SK-N-DZ (cell line): ENCODE data around the gene SLC39A11.

Experiments
- DNase-seq: peaks from one replicate; pipeline ENCODE4 v3.0.0-alpha.2; 2015; ENCODE audit warnings: low spot score

SLC39A11 gene

DNA sequence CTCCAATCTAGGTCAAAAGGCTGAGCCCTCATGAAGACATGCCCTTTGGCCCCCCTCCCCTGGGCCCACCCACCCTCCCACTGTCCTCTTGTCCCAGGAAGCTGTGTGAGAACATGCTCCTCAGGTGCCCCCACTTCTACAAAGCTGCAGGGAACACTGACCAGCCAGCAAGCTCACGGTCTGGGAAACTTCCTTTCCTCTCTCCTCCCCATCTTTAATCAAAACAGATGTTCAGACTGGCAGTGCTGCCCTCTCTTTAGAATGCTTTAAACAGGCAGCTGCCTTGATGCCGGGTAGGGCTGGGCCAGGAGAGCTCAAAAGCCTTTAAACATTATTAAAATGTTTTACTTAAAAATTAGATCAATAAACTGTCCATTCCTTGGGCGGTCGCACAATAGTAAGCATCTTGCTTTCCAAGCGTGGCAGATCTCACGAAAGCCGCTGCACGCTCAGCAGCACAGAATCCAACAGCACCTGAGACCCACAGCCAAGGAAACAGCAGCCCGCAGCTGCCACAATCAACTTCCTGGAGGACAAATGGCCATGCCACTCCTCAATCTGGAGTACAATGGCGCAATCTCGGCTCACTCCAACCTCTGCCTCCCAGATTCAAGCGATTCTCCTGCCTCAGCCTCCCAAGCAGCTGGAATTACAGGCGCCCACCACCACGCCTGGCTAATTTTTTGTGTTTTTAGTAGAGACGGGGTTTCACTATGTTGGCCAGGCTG, 399.2 kb downstream of the SLC39A11 start:
- DNase-seq, result no peak

DNA sequence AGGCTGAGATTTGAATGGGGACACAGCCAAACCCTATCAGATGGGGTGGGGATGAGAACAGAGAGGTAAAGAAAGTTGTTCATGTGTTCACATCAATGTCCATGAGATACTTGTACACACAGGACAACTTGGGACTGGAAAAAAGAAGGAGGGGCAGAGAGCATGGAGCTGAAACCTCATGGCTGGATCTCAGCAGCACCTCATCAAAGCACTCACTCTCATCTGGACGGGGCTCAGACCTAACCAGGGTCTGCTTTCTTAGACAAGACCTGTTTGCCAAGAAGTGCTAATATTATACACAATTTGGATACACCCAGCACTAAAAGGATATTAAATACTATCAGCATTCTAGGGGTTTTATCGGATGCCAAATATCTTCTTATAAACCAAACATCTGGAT, 399.8 kb downstream of the SLC39A11 start:
- no peak for DNase-seq

DNA sequence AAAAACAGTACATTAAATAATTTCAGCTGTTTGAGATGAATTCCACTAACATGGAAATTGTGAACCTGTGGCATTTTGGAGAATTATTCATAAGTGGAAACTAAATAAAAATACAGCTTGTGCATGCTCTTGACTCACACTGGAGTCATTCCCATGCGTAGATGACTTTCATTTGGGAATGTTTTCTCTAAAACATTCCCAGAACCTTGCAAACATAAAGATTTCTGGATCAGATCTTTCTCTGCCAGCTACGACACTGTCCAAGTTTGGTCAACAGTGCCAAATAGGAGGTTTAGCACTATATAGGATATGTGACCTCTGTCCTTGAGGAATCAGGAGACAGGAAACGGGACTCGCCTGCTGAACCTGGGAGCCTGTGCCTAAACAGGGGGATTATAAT, 400.9 kb downstream of the SLC39A11 start:
- DNase-seq, result no peak

DNA sequence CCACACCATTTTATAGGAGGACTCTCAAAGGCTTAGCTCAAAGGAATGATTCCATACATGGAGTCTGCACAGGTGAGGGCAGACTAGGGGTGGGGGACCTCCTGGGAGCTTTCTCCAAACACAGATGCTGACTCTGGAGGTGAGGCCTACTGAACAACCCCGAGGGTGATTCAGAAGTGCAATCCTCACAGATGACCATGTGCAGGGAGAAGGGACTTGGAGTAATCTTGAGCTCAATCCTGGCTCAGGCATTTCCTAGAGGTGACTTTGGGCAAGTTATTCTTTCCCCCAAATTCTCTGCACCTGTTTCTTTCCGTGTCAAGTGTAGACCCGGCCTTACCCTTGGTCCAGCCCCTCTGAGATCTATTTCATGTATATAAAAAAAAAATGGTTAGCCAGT, 401.5 kb downstream of the SLC39A11 start:
- no peak for DNase-seq

DNA sequence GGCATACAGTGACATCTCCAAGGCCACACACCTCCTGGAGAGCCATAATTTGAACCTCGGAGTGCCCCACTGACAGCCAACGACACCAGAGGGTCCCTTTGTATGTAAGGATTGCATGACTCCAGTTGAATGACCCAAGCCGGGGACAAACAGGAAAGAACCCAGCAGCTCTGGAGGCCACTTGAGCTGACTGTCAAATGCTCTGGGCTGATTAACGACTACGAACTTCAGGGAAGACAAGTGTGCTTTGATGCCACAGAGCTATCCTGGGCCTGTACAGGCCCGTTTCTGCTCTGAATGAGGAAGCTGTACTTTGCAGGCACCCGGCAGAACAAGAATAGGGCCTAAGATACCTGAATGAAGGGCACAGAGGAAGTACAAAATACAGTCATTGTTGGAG, 404.6 kb downstream of the SLC39A11 start:
- no peak for DNase-seq

DNA sequence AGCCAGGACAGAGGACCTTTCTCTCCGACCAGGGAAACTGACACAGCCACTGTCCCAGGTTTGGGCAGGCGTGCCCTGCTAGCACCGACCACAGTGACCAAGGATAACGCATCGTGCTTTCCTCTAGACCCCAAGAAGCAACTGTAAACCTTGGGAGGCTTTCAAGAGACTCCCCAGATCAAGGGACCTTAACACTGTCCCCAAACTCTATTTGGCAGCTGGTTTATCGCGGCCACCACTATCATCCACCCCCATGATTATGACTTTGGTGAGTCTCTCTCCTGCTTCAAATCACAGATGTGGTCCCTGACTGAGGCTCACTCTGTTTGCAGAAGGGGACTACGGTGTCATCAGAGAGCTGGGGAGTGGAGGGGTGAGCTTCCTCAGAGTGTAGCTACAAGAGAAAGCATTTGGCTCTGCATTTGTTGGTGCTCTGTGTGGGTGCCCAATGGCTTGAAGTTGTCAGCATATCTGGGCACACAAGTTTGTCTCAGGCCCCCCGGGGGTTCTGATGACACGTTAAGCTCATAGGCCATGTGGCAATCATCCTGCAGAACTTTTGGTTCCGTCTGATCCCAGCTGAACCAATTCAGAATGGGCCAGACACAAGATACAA, 408.0 kb downstream of the SLC39A11 start:
- DNase-seq, result no peak

DNA sequence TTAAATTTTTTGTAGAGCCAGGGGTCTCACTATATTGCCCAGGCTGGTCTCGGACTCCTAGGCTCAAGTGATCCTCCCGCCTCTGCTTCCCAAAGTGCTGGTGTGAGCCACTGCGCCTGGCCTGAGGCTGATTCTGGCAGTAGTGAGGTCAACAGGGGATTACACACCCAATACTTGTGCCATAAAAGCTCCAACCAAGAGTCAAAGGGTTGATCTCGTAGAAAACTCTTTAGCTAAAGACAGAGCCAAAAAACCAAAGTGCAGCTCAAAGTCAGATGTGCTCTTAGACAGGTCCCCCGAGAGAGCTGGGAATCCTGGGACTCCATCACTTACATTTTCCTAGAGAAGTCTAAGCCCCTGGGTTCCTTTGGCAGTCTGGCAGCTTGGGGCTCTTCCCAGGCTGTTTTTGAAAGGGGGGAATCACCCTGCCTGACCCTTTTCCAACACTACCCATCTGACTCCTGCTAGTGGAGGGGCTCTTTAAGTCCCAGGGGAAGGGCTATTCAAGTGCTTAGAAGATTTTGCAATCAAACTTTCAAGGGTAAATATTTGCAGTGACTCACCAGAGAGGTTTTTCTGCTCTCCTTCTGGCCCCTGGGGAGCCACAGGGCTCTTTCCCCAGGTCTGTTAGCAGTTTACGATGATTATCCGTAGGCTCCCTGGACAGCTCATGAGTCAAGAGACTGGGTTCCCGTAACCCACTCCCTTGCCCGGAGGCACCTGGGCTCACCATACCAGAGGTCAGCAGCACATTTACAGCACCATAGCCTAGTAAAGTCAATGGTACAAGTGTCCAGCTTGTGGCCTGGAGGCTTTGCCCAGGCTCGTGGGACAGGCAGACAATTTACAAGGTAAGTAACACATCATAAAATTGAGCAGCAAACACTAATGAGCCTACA, 408.7 kb downstream of the SLC39A11 start:
- DNase-seq, result no peak

DNA sequence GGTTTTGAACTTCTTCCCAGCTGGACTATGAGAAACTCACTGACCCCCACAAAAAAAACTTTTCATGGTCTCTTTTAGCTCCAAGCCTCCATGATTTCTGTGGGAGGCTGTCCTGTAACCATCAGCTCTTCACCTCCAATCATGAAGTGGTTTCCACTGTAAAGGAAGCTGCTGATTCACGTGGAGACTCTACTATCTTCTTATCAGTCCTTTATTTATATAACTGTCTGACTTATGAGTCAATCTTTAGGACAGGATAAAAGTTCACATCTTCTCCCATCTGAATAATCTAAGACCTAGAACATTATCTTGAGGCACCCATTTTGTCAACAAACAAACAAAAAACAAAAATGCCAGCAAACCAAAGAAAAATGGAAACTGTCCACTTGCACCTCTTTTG, 409.9 kb downstream of the SLC39A11 start:
- no peak for DNase-seq

DNA sequence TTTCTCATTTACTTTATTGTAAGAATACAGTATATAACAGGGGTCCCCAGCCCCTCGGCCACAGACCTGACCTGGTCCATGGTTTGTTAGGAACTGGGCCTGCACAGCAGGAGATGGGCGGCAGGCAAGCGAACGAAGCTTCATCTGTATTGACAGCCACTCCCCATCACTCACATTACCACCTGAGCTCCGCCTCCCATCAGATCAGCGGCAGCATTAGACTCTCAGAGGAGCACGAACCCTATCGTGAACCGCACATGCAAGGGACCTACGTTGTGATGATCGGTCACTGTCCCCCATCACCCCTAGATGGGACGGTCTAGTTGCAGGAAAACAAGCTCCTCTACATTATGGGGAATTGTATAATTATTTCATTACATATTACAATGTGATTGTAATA, 410.6 kb downstream of the SLC39A11 start:
- DNase-seq, result no peak

DNA sequence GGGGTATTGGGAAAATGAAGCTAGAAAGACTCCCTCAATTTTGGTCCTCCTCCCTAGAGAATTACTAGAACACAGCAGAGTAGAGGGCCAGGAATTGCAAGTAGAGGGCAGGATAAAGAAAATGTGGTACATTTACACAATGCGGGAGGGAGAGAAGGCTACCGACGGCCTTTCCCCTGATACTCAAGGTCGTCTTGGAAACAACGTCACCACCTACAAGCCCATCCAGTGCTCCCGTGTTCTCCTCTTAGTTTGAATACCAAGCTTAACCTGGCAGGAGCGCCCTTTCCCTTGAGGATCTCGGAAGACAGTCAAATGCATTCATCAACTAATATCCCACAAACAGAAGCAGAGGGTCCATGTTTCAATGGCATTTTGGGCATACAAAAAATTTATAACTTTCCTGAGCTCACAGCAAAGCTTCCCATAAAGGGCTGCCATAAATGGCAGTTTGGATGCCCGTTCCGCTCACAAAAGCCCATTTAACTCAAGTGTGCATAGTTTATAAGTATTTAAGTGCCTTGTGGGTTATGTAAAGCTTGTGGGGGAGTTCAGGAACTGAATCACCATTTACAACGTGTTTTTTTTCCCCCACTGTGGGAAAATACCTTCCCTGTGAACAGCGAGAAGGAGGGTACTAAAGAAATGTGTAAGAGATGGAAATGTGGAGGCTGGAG, 414.6 kb downstream of the SLC39A11 start:
- no peak for DNase-seq

DNA sequence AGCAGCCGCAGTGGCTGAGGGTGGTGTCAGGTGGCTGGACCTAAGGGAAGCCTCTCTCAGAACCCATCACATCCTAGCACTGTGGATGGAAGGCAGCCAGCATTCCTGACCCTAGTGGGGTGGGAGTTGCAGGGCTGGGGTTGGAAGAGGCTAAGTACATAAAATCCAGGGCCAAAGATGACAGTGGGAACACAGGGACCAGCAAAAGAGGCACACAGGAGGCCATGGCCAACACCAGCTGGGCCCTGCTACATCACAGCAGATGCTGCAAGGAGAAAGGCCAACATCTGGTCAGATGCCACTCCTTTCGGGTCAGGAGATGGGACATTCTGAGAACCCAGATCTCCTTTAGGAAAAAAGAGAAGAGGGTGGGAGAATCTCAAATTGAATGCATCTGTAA, 415.4 kb downstream of the SLC39A11 start:
- DNase-seq, result no peak

DNA sequence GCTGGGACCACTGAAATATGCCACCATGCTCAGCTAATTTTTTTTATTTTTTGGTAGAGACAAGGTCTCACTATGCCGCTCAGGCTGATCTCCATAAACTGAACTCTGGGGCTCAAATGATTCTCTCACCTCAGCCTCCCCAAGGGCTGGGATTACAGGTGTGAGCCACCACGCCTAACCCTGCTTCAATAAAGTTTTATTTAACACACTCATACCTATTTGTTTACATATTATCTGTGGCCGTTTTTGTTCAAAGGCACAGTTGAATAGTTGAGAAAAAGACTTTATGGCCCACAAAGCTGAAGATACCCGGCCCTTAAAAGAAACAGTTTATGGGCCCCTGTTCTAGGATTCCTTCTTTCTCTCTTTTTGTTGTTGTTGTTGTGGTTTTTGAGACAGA, 419.8 kb downstream of the SLC39A11 start:
- DNase-seq, result no peak

DNA sequence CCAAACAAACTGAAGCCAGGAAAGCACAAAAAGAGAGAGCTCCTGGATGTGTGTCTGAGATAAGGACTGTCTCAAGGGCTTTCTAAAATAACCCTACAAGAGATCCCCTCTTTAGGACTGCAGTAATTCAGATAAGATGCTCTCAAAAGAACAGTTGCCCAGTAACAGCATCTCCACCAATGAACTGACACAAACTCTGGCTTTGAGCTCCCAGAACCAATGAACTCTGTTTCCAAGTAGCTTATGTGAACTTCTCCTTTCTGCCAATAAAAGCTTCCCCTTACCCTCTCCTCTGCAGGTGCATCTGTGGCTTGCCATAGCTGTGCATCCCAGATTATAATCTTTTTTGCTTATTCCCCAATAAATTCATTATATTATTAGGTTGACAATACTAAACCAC, 421.5 kb downstream of the SLC39A11 start:
- DNase-seq, result no peak

DNA sequence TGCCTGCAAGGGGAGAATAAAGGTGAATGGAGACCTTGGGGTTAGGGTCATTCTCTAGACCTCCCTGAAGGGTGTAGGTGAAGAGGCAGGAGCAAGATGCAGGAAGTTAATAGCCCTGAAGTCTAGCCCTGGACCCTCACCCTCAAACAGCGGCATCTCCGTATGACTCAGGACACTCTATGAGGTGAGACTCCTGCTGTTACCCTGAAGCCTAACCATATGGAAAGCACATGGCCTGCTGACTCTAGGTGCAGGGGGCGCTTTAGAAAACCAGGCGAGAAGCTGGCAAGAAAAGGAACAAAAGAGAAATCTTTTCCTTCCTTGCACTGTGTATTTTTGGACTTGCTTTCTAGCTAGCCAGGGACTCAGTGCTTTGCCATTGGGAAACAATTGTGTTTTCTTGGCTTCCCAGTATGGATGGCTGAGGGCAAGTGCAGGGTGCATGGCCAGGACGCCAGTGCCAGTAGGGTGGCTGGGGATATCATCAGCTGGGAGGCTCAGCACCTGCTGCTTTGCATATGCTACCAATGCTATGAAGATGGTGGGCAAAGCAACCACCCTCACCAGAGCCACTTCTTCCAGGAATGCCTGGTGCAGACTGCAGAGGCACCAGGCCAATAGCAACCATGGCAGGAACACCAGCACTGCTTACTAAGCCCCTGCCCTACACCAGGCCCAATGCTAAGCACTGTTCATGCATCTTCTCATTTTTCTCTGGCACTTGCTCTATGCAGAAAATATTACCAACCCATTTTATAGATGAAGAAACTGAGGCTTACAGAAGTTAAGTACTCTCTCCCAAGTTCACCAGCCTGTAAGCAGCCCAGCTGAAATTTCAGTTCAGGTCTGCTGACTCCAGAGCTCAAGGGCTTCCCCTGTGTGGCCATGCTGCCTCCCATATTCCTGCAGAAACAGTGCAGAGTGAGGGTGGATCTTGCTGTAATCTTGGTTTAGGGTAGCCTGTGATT, 425.1 kb downstream of the SLC39A11 start:
- no peak for DNase-seq

DNA sequence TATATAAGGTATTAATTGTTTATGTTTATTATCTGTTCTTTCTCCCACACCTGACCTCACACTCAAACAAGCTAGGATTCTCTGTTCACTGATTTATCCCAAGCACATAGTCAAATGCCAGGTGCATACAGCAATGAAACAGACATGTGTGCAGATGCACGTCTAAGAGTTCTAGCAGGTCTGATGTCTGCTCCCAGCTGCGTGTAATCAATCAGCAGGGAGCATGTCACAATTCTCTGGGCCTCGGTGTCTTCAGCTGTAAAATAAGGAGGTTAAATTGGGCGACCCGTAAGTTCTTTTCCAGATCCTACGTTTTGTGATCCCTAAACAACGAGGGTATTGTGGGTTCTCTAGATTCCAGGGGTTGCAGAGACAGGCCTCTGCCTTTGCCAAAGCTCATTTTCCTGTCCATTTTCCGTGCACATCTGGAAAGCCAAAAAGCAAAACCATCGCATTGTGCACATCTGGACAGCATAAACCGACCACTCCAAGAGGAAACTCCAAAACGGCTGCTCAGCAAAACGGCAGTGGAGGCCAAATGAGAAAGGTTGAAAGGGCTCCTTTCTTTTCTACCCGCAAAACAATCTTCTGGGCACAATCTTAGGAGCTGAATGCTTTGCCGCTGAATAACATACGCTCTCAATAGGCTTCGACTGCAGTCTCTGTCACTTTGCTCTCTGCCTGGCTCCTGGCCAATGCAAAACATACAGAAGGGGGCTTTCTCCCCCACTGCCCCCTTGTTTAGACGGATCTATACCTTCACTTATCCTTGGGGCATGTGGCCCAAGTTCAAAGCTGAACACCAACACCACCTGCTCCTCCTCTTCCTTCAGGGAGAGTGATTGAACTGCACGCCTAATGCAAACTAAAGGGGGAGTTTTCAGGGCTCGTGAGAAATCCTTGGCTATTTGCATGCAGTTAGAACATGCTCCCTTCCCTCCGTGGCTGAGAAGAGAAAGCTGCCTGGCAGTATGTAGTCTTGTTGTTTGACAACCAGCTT, 426.3 kb downstream of the SLC39A11 start:
- DNase-seq, result peak; percentile 52

DNA sequence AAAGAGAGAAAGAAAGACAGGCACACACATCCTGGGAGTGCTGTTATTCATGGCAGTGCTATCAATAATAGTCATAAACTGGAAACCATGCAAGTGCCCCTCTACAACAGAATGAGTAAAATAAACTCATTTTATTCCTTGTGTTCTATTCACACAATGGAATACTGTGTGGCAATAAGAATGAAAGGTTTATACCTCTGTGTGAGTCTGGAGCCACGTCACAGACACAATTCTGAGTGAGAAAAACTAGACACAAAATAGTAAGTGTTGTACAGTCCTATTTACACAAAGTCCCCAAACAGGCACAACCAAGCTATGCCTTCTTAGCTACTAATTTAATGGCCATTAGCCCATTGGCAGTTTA, 429.7 kb downstream of the SLC39A11 start:
- DNase-seq, result no peak

DNA sequence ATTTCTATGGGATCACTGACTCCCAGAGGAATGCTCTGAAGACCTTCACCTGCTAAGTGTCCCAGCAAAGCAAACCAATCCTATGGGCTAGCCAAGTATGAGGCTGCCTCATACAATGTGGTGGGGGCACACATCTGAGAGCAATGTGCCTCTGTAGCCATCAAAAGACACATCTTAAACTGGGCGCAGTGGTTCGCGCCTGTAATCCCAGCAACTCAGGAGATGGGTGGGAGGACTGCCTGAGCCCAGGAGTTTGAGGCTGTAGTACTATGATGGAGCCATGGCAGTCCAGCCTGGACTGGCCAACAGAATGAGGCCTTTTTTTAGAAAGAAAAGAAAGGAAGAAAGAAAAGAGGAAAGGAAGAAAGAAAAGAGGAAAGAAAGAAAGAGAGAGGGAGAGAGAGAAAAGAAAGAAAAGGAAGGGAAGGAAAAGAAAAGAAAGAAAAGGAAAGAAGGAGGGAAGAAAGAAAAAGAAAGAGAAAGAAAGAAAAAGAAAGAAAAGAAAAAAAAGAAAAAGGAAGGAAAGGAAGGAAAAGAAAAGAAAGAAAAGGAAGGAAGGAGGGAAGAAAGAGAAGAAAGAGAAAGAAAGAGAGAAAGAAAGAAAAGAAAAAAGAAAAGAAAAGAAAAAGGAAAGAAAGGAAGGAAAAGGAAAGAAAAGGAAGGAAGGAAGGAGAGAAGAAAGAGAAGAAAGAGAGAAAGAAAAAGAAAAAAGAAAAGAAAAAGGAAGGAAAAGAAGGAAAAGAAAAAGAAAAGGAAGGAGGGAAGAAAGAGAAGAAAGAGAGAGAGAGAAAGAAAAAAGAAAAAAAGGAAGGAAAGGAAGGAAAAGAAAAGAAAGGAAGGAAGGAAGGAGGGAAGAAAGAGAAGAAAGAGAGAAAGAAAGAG, 430.3 kb downstream of the SLC39A11 start:
- no peak for DNase-seq

DNA sequence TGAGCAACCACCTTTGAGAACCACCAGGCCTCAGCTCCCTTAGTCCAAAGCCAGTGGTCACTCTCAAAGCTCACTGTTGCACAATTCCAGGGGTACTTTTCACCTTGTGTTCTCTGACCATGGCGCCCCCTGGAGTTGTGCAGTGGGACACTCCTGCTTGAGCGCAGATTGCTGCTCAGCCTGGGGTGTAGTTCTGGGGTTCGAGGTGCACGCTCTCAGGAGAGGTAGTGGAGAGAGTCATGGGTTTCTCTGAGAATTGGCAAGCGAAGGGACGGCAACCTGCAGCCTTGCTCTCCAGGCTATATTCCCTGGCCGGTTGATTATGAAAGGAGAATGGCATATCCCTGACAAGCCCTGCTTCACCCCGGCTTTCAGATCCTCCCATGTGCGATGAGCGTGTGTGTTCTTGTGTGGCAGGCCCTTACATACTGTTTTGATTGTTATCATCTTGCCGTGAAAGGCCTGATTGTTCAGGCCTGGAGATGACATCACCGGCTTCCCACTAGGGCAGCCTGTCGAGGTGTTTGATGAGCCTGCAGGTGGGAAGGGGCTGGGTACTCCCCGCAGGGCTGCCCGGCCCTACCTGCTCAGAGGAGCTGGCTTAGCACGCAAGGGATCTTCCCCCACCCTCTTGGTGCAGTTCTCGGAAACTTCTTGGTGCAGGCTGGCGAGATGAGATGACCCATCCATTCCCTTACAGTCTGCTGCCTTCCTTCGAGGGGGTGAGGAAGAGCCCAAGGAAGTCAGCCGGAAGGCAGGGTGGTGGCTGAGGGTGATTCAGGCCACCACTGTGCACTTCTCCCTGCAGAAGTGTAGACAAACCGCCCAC, 431.2 kb downstream of the SLC39A11 start:
- DNase-seq, result peak; percentile 73
